Head of caudate nucleus (tissue), 42 donors: ENCODE results near the gene NAXD.

Source experiments
- DNase-seq, 42 donors: peaks; one replicate each; pipeline versions ENCODE4 v3.0.0 to v3.0.0-alpha.2; 2020 to 2021; ENCODE audit warnings: mixed read lengths in 7 of 42
- intact Hi-C: fragments of 100-400 bp; cut with DNase I; formaldehyde crosslinking; loops from one replicate; pipeline ENCODE4 v1.15.0; 2022

The NAXD gene

DNA sequence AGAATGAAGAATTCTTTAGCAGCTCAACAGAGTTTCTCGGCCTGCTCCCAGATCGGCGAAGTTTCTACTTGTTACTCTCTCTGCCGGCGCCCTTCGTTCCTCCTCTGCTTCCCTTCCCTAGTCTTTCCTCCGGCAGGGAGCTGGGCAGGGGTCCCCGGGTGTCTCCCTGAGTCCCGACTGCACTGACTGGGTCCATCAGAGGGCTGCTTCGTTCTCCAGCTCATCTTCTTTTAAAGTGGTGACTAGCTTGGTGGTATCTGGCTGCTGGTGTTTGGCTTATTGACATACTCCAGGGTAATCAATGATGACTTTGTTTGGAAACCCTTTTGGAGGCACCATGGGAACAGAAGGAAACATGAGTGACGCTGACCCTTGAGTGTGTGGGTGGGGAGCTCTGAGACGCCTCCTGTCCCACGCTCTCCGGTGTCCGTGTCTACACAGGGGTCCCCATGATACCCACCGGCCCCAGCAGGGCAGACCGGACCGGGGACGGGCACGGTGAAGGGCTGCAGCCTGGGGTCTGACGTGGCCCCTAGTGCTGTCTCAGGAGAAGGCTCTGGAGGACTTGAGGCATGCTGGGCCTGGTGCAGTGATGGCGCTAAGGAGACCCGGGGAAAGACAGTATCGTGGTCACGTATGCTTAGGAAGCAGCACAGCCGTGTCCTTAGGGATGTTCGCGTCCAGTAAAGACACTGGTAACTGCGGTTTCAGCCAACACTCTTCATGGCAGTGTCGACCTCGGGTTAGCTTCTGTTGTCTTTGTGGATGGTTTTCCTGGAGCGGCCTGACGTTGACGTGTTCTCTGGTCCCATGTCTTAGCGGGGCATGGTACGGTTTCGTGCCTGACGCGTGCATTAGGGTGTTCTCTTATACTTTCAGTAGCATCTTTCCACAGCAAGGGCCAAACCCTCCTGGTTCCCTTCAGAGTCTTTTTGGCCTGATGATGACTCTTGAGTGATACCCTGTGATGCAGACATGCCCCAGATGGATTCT lies 23.8 kb downstream of the NAXD start:
- DNase-seq = peak in 1 of 42 donors; percentile 8
- intact Hi-C loops = no loop called here

DNA sequence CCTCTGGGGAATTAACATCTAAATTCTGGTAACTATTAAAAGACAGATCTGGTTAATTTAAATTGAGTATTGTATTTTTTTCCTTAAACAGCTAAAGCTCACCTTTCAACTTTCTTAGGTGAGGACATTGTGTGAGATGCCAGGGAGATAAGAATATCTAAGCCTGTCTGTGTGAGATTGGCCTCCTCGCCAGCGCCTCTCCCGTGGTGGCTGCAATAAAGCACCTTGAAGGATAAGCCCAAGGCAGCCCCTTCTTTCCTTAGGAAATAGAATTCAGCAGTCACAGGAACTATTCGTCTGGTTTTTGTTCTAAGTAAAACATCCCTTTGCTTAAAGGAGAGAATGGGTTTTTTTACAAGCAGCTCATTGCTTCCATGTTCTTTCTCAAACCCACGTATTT lies 24.6 kb downstream of the NAXD start:
- DNase-seq = no peak
- intact Hi-C loops = no loop called here

DNA sequence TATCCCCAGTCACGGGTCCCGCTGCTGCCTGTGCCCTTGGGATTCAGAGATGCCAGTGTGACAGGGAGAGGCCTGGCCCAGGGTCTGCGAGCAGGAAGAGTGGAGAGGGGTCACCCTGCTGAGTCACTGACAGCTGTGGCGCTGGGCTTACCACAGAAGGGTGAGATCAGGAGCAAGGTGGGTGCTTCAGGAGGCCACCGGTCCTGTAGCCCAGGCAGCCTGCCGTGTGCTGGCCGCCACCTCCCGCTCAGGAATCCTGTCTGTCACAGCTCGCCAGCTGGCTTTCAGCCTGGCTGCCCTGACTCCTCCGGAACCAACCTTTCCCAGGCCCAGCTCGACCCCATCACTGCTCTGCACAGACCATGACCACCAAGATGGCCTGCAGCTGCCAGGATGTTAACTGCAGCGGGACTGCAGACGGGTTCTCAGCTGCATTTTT lies 25.3 kb downstream of the NAXD start:
- intact Hi-C loops = no loop called here
- no peak for DNase-seq

DNA sequence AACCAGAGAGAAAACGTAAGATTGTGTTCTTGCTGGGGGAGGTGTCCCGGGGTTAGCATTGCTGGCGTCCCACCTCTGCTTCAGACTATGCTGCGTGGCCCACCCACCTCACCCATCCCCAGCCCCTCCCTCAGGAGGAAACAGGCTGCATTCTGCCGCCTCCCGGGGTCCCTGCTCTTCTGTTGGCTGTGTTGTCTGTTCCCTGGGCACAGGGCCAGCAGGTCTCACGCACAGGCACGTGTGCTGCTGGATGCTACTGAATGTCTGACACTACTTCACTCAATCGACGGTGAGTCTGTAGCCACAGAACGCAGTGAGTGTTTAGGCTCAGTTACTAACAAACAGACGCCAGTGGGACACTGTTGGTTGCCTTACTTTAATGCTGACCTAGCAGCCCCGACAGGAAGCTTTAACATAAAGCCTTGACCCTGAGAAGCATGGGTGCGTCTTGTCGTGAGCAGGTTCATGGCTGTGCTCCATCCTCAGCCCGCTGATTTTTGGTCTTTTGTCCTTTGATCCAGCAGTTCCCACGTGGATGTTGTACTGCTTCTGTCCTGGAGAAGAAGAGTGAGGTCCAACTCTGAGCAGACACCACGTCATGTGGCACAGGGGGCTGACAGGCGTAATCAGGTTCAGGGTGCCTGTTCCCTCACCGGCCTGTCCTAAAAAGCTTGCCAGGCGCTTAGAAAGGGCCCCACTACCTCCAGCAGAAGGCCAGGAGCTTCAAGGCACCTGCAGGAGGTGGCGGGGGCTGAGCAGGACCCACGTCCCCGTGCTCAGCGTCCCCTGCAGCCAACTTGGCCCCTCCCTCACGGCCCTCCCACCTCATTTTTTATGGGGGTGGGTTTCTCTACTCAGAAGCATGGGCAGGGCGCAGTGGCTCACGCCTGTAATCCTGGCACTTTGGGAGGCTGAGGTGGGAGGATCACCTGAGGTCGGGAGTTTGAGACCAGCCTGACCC lies 26.0 kb downstream of the NAXD start:
- DNase-seq = no peak
- intact Hi-C loops = no loop called here

DNA sequence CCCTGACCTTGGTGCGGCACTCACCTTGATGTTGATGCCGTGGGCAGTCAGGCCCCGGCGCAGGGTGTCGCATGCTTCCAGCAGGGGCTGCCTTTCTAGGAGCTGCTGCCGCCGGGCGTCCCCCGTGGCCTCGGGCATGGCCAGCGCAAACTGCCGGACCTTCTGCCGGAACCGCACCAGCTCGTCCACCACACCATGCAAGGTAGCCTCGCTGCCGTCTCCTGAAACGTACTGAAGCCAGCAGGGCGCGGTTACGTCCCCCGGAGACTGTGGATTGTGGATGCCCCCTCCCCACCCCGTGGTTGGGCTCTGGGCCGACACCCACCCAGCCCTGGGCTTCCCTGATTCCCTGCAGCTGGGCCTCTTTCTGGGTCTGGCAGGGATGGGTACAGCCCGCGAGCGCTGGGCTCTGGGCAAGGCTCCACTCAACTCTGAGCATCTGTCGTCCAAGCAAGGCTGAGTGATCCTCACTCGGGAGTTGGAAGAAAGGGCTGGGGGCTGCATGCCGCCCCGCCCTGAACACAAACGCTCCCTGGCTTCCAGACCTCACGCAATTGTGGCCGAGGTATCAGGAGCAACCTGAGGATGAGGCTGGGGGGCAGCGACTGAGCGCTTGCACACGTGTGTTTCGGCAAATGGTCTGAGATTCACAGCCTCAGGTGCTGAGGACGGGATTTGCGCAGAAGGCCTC lies 27.1 kb downstream of the NAXD start:
- intact Hi-C loops = no loop called here

DNA sequence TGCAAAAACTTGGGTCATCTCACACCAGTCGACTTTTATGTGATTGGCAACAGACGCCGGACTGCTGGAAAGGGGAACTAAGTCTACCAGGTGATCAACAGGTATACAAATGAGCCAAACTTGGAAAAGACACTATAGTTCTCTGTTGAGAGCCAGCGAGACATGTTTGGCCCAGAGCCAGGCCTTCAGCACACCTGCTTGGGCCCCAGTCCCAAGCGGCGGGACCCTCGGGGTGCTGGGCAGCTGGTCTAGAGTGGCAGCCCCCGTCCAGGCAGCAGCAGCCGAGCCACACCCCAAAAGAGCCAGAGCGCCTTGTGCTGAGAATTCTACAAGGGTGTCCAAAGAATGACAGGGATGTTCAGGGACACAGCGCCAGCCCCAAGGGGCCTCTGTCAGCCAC lies 28.0 kb downstream of the NAXD start:
- intact Hi-C loops = no loop called here
- peak in 1 of 42 donors; percentile 36 for DNase-seq

More for the DNA sequence above, 27.1 kb downstream of the NAXD start:
- no peak for DNase-seq

DNA sequence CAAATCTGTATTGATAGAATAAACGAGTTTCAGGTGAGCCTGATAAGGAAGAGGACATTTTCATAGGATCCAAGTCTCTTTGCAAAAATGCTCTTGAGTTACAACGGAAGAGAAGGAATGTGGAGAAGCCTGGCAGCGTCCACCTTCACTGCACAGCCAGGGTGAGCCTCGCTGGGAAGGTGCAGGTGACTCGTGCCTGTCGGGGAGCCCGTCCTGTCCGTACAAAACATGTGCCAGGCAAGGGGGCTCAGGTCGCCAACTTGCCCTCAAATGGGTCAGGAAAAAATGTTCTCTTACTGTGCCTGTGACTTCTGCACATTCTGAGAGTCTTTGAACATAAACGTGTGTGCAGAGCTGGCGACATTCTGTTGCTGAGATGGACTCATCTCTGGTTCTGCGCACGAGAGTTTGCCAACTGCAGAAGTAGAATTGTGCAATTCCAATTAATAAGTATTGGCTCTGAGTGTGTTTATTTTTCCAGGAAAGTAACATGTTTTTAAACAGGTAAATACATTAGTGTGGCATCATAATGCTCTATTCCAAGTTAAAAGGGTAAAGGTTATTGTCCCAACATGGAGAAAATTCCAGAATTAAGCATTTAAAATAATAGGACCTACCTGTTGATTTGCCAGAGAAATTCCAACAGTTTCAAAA lies 28.6 kb downstream of the NAXD start:
- intact Hi-C loops = no loop called here
- DNase-seq = no peak

DNA sequence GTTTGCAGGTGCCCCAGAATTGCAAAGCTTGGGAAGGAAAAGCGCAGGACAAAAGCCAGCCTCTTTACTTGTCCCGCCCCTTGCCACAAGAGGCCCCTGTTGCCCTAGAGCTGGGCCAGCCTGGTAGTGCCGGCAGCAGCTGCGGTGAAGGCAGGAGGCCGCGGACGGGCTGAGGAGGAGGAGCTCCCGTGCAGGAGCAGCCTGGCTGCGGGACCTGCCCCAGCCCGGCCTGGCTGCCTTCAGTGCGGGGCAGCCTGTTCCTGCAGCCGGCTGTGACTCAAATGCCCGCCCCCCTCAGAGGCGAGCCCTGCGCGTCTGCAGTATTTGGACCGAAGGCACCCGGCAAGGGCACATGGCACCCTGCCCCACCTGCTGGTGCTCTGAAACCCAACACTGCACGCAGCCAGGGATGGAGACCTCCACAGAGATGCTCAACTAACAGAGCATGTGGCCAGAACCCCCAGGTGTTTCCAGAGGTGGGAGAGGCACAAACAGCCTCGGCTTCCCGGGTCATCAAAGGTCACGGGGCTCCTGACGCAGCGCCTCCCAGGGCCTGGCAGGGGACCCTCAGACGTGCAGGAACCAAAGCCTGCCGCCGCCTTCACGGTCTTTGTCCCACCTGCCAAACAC lies 29.7 kb downstream of the NAXD start:
- intact Hi-C loops = no loop called here
- DNase-seq = peak; percentile 40 to 87 (median 71)

DNA sequence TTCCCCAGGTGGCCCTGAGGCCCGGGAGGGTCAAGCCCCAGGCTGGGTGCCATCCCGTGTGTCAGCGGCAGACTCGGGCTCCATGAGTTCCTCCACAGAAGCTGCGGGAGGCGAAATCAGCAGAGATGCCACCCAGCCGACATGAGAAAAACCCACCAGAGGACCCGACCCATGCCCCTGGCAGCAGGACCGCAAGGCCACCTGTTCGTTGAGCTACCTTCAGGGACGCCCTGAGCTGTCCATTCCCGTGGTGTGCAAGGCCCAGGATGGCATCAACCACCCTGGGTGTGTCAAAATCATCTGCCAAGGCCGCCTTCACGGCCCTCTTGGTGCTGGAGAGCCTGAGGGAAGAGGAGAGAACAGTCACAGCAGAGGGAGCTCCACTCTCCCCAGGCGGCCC lies 30.4 kb downstream of the NAXD start:
- peak in 1 of 42 donors; percentile 28 for DNase-seq
- intact Hi-C loops = no loop called here

DNA sequence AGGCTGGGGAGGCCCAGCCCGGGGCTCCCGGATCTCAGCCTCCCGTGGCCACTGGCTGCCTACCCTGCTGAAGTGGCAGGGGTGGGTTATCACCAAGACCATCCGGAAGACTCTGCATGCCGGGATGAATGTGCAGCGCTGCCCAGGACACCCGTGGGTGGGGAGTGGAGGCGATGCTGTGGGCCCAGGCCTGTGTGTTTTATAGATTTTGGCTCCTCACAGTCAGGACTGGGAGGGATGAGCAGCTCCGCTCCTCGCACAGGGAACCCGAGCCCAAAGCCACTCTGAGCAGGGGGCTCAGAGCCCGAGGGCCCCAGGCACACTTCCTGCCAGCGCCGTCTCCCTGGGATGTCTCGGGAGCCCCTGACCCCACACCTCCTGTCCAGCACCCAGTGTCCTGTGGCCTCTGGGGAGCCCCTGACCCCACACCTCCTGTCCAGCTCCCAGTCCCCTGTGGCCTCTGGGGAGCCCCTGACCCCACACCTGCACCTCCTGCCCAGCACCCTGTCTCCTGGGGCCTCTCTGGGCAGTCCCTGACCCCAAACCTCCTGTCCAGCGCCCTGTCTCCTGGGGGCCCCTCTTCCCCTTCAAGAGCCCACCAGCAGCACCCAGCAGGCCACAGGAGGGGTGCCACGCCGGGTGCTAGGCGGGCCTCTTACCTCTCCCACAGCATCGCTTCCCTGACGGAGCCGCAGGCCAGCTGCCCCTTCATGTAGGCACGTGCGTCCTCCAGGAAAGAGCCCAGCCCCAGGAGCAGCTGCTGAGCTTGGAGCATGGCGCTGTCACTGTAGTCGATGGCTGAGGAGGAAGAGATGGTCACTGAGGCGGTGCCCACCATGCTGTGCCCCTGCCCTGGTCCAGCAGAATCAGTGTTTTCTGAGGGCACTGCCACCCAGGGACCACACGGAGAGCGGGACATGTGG lies 31.4 kb downstream of the NAXD start:
- DNase-seq = peak in 2 of 42 donors; percentile 28 to 33
- intact Hi-C loops = no loop called here

DNA sequence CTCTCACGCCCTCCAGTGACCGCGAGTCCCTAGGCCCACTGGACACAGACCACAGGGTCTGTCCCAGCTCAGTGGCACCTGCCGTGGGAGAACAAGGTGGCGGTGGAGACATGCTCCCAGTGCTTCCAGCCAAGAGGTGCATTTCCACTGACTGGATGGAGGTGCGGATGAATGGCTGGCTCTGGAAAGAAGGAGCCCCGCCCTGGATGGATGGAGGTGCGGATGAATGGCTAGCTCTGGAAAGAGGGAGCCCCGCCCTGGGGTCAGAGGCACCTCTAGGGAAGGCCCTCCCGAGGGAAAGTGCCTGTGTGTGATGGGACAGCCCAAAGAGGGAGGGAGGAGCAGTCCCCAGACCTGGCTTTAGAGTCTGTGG lies 32.0 kb downstream of the NAXD start:
- DNase-seq = peak in 2 of 42 donors; percentile 32 to 36
- intact Hi-C loops = no loop called here

DNA sequence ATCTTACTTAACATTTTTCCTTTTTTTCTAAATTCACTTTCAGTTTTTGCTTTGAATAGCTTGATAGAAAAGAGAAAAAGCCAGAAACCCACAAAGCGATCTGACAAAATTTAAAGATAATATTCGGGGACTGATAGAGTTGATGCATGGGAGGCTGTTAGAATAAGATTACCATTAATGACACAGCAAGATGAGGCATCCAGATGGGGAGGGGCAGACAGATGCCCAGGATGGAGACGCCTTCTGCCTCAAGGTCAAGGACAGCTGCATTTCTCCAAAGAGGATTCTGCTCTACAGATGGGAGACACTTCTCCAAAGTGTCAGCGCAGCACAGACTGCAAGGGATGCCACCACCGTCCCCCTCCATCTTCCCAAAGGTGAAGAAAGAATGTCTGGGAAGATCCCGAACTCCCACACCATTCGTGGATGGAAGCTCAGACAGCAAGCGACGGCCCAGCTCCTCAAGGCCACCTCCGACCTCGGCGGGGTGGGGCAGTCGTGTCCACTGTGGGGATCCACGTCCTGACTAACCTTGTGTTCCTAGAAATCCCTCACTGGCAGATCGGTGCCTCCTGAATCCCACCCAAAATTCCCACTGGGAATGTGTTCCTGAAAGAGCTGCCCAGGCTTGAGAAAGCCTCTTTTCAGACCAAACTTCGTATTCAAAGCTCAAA lies 32.9 kb downstream of the NAXD start:
- intact Hi-C loops = no loop called here
- DNase-seq = peak in 4 of 42 donors; percentile 6 to 42 (median 36)

DNA sequence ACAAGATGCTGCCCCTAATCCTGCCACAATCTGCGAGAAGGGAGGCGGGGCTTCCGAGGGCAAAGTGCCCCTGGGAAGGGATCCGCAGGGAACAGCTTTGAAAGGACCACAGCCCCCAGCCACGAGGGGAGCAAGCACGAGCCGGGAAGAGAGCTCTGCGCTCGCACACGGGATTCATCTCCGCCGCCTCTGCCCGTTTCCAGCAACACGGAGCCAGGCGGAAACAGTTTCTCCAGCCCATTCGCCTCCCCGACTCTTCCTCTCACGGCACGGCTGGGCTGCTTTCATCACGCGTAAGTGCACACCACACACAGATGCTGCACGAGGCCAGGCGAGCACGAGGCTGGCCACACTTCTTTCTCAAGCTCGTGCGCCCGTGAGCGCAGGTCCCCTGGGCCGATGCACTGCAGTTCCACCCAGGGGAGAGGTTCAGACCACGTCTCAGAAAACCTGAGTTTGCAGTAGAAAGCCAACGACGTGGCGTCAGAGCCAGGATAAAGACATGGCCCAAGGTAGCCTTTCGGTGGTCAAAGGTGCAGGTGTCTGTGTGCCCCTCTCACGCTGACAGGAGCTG lies 33.6 kb downstream of the NAXD start:
- intact Hi-C loops = no loop called here

DNA sequence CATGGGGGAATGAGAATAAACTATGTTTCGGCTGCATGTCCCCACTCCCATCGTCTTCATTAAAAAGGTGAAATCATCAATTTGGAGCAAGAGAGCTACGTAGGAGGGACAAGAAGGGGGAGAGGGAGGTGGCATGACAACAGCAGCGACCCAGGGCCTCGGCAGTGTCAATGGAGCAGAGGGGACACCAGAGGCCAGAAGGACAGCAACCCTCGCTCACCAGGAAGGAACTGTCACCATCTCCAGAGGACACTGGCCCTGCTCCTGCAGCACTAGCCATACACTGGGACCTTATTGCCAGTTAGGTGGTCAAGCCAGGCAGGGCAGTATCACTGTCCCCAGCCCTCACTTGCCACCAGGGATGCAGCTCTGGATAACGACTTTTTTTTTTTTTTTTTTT lies 34.2 kb downstream of the NAXD start:
- DNase-seq = peak in 3 of 42 donors; percentile 19 to 36 (median 24)
- intact Hi-C loops = no loop called here

More for the DNA sequence above, 33.6 kb downstream of the NAXD start:
- peak in 4 of 42 donors; percentile 30 to 42 (median 38) for DNase-seq

DNA sequence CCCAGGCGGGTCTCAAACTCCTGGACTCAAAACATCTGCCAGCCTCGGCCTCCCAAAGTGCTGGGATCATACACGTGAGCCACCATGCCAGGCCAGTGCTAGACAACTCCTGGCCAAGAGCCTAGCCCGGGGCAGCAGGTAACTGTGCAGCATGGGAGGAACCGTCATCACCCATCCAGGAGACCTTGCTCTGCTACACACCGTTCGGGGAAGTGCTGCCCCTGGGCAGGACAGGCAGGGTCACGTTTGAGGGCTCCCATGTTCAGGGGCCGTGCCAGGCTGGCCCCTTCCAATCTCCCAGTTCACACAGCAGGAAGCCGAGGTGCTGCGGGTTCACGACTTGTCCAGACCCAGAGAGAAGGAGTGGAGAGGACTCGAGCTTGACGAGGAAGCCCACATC lies 35.1 kb downstream of the NAXD start:
- DNase-seq = peak in 3 of 42 donors; percentile 28 to 38 (median 33)
- intact Hi-C loops = no loop called here

DNA sequence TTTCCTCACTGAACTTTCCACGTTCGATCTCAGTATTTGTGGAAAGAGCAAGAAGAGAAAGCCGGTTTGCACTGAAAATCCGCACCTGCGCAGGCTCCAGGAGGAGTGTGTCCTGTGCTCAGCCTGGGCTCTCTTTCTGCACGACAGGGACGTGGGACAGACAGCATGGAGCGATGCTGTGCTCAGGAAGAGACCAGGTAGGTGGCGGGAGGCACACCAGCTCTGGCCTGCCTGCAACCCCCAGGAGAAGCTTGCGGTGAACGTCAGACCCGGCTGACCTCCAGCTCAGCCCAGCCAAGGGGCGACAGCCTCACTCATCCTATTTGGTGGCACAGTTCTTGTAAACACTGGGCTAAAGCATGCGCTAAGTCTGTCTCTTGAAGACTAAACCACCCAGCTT lies 35.9 kb downstream of the NAXD start:
- intact Hi-C loops = no loop called here
- DNase-seq = peak in 3 of 42 donors; percentile 18 to 37 (median 33)
